NCI-H187 treated with DMSO at 0.1 percent for 48 hours (cell line): ENCODE data around the gene COX4I1.

Source experiments
- DNase-seq: peaks from one replicate; lab custom pipeline; 2025; lab: John Stamatoyannopoulos, UW

Gene COX4I1

GRCh38 chr16:85840801-85841200 is 41.3 kb downstream of the COX4I1 start:
- no peak for DNase-seq

- DNase-seq = no peak
These were observed 42.9 kb downstream of the COX4I1 start for GRCh38 chr16:85842435-85842834.

GRCh38 chr16:85842848-85843247 is 43.4 kb downstream of the COX4I1 start:
- no peak for DNase-seq

GRCh38 chr16:85843471-85844168 is 44.1 kb downstream of the COX4I1 start:
- DNase-seq = no peak

- no peak for DNase-seq
These were observed 44.6 kb downstream of the COX4I1 start for GRCh38 chr16:85844169-85844481.

GRCh38 chr16:85844786-85845185 is 45.3 kb downstream of the COX4I1 start:
- DNase-seq = no peak

- DNase-seq = no peak
These were observed 45.8 kb downstream of the COX4I1 start for GRCh38 chr16:85845266-85845665.

- DNase-seq = no peak
These were observed 47.0 kb downstream of the COX4I1 start for GRCh38 chr16:85846461-85846860.

GRCh38 chr16:85847036-85847435 is 47.5 kb downstream of the COX4I1 start:
- DNase-seq = no peak

- no peak for DNase-seq
These were observed 48.4 kb downstream of the COX4I1 start for GRCh38 chr16:85847681-85848601.

- DNase-seq = no peak
These were observed 49.5 kb downstream of the COX4I1 start for GRCh38 chr16:85848986-85849385.

- no peak for DNase-seq
These were observed 49.9 kb downstream of the COX4I1 start for GRCh38 chr16:85849388-85849787.

- no peak for DNase-seq
These were observed 50.9 kb downstream of the COX4I1 start for GRCh38 chr16:85850344-85850880.

GRCh38 chr16:85851034-85851785 is 51.7 kb downstream of the COX4I1 start:
- DNase-seq = no peak

- no peak for DNase-seq
These were observed 54.4 kb downstream of the COX4I1 start for GRCh38 chr16:85853547-85854545.

GRCh38 chr16:85854935-85855334 is 55.4 kb downstream of the COX4I1 start:
- DNase-seq = no peak

GRCh38 chr16:85856079-85856478 is 56.6 kb downstream of the COX4I1 start:
- no peak for DNase-seq

- no peak for DNase-seq
These were observed 57.1 kb downstream of the COX4I1 start for GRCh38 chr16:85856585-85856984.
